Measurements from ENCODE around the gene ARHGAP24.

Gene ARHGAP24

GRCh38 chr4:86038037-86038436 lies 563.1 kb downstream of the ARHGAP24 start:
- no peak overlapping the region for H3K27ac ChIP-seq
- TF ChIP-seq CTCF (conservative IDR thresholded peaks at IDR 0.05) (no peak), ZFX (IDR thresholded peaks at IDR 0.05) (no peak)

DNA sequence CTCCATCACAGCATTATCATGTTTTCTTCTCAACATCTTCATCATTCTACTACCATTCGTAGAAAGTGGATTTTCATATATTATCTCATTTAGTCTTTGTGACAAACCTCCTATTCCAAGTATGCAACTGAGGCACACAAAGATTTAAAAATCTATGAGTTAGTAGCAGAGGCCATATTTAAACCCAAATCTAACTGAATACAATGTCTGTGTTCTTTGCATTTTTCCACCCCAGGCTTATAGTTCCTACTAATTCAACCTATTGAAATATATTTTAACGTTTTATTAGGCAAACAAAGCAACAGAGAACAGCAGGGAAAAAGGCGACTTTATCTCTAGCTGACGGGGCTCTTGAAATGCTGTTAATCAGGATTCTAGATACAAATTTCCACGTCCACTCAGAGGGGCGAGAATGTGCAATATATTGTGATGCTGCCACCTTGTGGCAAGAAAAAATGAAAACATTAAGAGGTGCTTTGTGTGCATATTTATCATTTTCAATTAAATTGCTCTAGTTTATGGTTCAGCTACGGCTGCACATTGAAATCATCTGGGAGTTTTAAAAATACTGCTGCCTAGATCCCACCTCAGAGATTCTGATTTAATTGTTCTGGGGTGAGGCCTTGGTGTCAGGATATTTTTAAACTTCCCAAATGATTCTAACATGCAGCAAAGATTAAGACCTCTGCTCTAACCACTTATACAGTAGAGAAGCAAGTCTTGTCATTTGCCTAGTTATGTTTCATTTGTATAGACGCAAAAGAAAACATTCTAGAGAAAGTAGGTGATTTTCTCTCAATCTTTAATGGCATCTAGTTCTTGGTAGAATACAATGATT lies 569.0 kb downstream of the ARHGAP24 start:
- no peak overlapping the region for H3K27ac ChIP-seq
- TF ChIP-seq ZFX (IDR thresholded peaks at IDR 0.05) (no peak), CTCF (conservative IDR thresholded peaks at IDR 0.05) (peak; percentile 74)

DNA sequence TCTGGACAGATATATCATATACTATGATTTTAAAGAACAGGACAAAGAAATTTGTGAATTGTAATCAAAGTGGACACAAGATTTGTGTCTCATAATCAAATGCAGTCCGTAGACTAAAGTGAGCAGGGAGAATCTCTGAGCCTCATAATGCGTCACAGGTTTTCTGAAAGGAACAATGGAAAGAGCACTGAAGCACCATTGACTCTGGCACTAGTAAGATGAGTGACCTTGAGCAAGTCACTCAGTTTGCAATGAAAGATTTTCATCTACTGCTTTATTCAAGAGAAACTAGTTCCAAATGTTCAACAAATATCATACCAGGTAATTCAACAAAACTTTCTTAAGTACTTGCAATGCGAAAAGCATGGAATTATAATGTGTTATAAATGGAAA lies 569.6 kb downstream of the ARHGAP24 start:
- TF ChIP-seq ZFX (IDR thresholded peaks at IDR 0.05) (no peak), CTCF (conservative IDR thresholded peaks at IDR 0.05) (no peak)
- no peak overlapping the region for H3K27ac ChIP-seq

DNA sequence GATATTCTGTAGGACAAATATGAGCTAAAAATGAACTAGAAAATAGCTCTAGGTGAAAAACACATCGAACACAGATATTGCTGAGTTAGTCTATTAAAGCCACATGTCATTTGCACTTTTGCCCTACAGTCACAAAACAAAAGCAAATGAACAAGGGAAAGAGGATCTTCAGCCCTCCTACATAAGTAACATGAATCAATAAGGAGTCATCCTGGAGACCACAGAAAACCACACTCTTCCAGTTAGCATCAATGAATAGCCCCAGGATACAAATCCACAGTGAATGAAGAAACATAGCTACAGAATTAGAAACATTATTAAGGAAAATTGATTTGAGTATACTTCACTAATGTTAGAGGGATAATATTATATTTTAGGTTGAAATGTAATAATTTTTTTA lies 573.5 kb downstream of the ARHGAP24 start:
- no peak overlapping the region for H3K27ac ChIP-seq
- no peak for TF ChIP-seq CTCF (conservative IDR thresholded peaks at IDR 0.05)
- no peak for TF ChIP-seq ZFX (IDR thresholded peaks at IDR 0.05)

DNA sequence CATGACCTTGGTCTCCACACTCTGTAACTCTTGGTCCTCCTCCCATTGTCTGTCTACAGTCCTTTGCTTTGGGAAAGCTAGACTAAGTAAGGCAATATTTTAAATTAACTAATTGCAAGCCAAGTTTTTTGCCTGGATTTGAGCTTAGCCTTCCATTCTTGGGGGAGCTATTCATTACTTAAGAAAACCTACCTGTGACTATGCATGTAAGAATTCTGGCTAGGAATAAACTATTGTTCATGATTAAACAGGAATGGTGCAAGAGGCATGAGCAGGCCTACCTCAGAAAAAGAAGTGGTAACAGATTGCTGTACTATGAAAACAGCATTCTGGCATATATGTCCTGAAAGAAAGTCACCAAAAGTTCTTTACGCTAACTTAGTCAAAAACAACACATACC lies 575.5 kb downstream of the ARHGAP24 start:
- H3K27ac ChIP-seq, result no peak overlapping the region
- no peak for TF ChIP-seq ZFX (IDR thresholded peaks at IDR 0.05)
- TF ChIP-seq CTCF (conservative IDR thresholded peaks at IDR 0.05), result no peak
